Left ventricle myocardium inferior (tissue), 1 donor: ENCODE data around the gene OTOGL. TPM values are rescaled to one million over a fixed set of nuclear protein-coding genes. Genes with fewer than 3 reads are reported as not detected.

Experiments used
- DNase-seq: peaks from one replicate; pipeline ENCODE4 v3.0.0-alpha.2; 2020
- H3K27ac ChIP-seq: fragments of 200-600 bp; replicated peaks from 2 replicates; pipeline ENCODE4 v1.8.0; 2021
- H3K27me3 ChIP-seq: fragments of 200-600 bp; 2 replicates; pipeline ENCODE4 v1.8.0; 2021; ENCODE audit warnings: low read depth
- H3K36me3 ChIP-seq: fragments of 200-600 bp; 2 replicates; pipeline ENCODE4 v1.8.0; 2021
- H3K4me1 ChIP-seq: fragments of 200-600 bp; 2 replicates; pipeline ENCODE4 v1.8.0; 2021
- H3K4me3 ChIP-seq: fragments of 200-600 bp; 2 replicates; pipeline ENCODE4 v1.8.0; 2021; ENCODE audit warnings: mild to moderate bottlenecking, moderate library complexity
- H3K9me3 ChIP-seq: fragments of 200-600 bp; replicated peaks from 2 replicates; pipeline ENCODE4 v1.8.0; 2021
- CTCF ChIP-seq: fragments of 200-600 bp; IDR thresholded peaks from 2 replicates; pipeline ENCODE4 v1.8.0; 2021; ENCODE audit warnings: antibody characterized with exemption, mild to moderate bottlenecking, borderline replicate concordance
- intact Hi-C: fragments of 100-400 bp; cut with micrococcal nuclease; formaldehyde crosslinking; loops from one replicate; pipeline ENCODE4 v1.11.0; 2022
- total RNA-seq: library from RNA; stranded (reverse); fragmentation: NEBNext Ultra II Directional; extraction: Animal tissue kit (Norgen Biotek cat#: 25700); gene quantifications from one replicate; pipeline ENCODE4 v1.2.1, GENCODE V29; 2021
- donor health status: DM: no; HTN: yes; CAD: no; lungs with severe emphysema.

The OTOGL gene
- total RNA-seq, 1 donor from 2014 or later: 0.27 TPM

DNA sequence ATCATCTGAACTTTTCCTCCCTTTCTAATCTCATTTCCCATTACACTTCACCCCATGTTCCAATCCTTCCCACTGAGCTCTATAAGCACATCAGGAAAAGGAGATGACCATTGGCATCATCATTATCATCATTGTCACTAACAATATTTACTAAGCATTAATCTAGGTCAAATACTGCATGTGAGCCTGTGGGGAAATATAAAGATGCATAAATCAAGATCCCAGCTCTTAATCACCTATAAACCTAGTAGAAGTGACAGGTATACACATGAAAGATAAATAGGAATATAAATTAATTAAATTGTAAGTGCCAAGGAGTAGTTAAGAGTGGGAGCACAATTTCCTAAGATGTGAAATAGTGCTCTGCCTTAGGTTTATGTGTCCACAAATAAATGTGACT lies 100.6 kb downstream of the OTOGL start:
- H3K27me3 ChIP-seq: no peaks in the 10 kb centered on the region
- no peak for DNase-seq
- H3K4me1 ChIP-seq: peaks cover 7% of the 10 kb centered on the region
- H3K27ac ChIP-seq: no peak overlapping the region
- H3K4me3 ChIP-seq: no peak overlapping the region
- no peak for TF ChIP-seq CTCF
- no peaks in the 10 kb centered on the region for H3K9me3 ChIP-seq
- intact Hi-C loops: loop anchor here (5.0 kb wide), 1 partner anchor 67 kb away; no protein-coding TSS in a partner anchor
- H3K36me3 ChIP-seq: no peaks in the 10 kb centered on the region

GRCh38 chr12:80200414-80200813 lies 101.1 kb downstream of the OTOGL start:
- no peaks in the 10 kb centered on the region for H3K27me3 ChIP-seq
- intact Hi-C loops: no loop called here
- H3K36me3 ChIP-seq: no peaks in the 10 kb centered on the region
- no peak overlapping the region for H3K4me3 ChIP-seq
- TF ChIP-seq CTCF: no peak
- no peak for DNase-seq
- H3K27ac ChIP-seq: no peak overlapping the region
- no peaks in the 10 kb centered on the region for H3K9me3 ChIP-seq
- H3K4me1 ChIP-seq: peaks cover 2% of the 10 kb centered on the region

DNA sequence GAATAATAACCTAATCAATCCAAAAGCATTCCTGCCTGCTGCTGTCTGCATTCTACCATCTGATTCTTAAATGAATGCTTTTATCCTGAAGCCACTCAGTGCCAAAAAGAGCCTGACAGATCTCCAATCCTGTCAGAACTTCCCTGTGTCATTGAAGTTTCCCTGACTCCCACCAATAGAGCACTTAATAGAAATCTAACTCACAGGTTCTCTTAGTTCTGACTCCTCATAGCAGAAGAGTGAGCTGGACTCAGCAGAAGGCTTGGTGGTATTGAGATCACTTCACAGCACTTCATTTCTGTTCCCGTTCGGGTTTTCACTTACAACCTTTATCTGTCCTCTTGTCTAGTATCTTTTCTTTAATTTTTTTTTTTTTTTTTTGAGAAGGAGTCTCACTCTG lies 102.6 kb downstream of the OTOGL start:
- TF ChIP-seq CTCF: no peak
- Histone ChIP-seq H3K36me3 (no peaks in the 10 kb centered on the region), H3K4me1 (no peaks in the 10 kb centered on the region), H3K27me3 (no peaks in the 10 kb centered on the region), H3K4me3 (no peak overlapping the region), H3K9me3 (no peaks in the 10 kb centered on the region), H3K27ac (no peak overlapping the region)
- intact Hi-C loops: no loop called here
- no peak for DNase-seq

DNA sequence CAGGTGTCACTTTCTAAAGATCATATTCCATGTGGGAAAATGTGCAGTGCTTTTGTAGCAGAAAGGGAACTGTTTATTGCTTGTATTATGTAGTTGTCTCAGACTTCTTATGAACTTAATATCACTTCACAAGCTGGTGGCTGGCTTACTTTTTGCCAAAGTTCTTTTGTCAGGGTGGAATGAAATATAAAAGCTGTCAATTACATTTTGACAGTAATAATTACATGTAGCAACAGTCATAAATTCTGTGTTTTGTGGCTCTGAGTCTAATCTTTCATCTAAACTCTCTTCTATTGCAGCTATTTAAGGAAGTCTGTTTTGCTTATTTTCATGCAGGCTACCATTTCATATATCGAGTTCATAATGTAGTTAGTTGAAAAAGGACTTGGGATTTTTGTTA lies 106.6 kb downstream of the OTOGL start:
- intact Hi-C loops: no loop called here
- no peak overlapping the region for H3K27ac ChIP-seq
- TF ChIP-seq CTCF: no peak

DNA sequence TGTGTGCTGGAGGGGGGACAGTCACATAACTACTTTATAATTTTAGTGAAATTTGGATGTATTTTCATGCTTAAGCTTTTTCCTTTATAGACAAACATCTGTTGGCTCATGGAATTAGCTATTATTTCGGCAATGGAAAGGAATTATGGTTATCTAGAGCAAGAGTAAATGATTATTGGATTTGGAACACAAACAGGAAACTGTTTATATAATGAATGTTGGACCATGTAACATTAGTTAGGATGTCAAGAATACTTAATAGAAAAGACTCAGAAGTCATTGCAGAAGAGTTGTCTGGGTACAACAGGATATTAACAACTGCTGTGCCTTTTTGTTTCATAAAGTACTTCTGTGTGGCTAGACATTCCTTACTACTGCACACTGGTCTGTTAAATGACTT lies 108.7 kb downstream of the OTOGL start:
- Histone ChIP-seq H3K4me3 (no peak overlapping the region), H3K27ac (no peak overlapping the region), H3K4me1 (no peaks in the 10 kb centered on the region), H3K36me3 (no peaks in the 10 kb centered on the region), H3K9me3 (no peaks in the 10 kb centered on the region), H3K27me3 (no peaks in the 10 kb centered on the region)
- intact Hi-C loops: no loop called here
- DNase-seq: no peak
- no peak for TF ChIP-seq CTCF

More for the DNA sequence above, 106.6 kb downstream of the OTOGL start:
- Histone ChIP-seq H3K9me3 (no peaks in the 10 kb centered on the region), H3K27me3 (no peaks in the 10 kb centered on the region), H3K36me3 (no peaks in the 10 kb centered on the region), H3K4me1 (no peaks in the 10 kb centered on the region), H3K4me3 (no peak overlapping the region)
- DNase-seq: no peak

DNA sequence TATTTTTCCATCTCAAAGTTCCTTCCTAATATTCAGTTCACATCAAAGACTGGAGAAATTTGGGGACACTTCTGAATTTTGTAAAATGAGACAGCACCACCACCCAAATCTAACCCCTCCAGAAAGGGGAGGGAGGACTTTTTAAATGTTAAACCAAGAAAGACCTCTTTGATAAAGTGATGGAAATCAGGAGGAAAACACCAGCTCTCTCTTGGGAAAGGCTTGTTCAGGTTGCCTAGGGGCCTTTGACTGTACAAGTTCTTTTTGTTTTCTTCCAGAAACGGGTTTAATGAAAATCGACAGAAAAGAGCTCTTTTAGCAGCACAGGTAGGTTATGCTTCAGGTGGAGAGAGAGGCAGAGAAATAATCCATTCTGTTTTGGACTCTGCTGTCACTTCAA lies 112.3 kb downstream of the OTOGL start:
- no peak for TF ChIP-seq CTCF
- Histone ChIP-seq H3K4me1 (no peaks in the 10 kb centered on the region), H3K36me3 (no peaks in the 10 kb centered on the region), H3K9me3 (no peaks in the 10 kb centered on the region), H3K4me3 (no peak overlapping the region), H3K27me3 (no peaks in the 10 kb centered on the region), H3K27ac (no peak overlapping the region)
- intact Hi-C loops: no loop called here
- no peak for DNase-seq
